ENCODE data around the gene RNU1-2.
"Not testable (repeated sequence)": the region's sequence is repeated elsewhere in the genome, so short reads cannot be mapped to it uniquely, and the experiment has no call there.

The RNU1-2 gene

GRCh38 chr1:16927256-16927655, 31.5 kb downstream of the RNU1-2 start:
- no peak for DNase-seq

DNA sequence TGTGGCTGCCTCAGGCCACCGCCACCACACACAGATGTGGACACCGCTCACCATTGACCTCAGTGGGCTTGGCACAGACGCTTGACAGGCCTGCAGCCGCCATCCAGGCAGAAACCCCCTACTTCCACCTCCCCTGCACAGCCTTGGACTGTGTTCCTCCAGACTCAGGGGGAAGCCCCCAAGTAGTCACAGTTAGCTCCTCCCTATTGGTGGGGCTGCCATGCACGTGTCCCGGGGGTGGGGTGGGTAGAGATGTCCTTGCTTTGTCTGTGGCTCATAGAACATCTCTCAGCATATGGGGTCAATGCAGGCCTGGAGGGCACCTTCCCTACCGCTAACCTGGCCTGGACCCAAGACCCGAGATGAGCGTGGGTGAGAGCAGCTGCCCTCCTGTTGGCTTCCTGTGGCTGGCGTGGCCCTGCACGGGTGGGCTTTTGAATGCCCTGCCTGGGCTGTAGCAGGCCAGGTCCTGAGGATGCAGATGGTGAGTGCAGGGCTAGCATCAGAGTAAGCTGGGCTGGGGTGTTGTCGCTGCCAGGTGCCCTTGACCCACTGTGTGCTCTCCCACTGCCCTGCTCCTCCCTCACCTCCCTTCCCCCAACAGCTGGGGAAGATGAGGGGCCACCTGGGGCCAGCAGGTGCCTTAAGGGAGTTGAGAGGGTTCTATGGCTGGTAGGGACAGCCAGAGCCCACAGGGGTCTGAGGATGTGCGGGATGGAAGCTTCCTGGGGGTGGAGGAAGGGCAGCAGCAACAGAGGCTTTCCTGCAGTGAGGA, 32.1 kb downstream of the RNU1-2 start:
- no peak for DNase-seq

DNA sequence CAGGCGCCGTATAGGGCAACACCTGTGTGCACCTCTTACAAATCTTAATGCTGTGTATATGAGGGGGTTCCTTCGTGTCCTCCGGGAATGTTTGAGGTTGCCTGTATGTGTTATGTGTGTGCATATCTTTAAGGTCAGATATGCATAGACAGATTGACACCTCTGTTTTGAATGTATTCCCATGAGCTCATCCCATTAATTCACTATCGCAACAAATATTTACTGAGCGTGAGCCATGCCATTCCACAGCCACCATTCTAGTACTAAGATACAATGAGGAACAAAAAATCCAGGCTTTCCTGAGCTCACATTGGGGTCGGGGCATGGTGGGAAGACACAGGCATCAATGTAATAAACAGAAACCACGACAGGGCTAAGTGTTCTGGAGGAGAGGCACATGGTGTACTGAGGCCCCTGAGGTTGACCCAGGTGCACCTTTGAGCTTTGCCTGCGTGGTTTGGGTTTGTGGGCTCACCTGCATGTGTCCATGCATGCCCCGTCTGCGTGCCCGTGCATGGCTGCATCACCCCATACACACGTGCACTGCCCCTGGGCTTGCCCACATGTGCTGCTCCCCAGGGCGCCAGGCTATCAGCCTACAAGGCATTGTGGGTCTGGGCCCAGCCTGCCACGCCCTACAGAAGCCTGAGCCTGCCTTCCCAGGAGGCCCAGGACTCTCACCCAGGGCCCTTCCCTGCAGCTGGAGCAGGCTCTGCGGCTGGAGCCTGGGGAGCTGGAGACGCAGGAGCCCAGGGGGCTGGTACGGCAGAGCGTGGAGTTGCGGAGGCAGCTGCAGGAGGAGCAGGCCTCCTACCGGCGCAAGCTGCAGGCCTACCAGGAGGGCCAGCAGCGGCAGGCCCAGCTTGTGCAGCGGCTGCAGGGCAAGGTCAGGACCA, 33.6 kb downstream of the RNU1-2 start:
- not testable (repeated sequence) for DNase-seq

- DNase-seq, result not testable (repeated sequence)
Observed at GRCh38 chr1:16931206-16931934, 35.6 kb downstream of the RNU1-2 start.

- not testable (repeated sequence) for DNase-seq
Observed at GRCh38 chr1:16933945-16934344, 38.2 kb downstream of the RNU1-2 start.

GRCh38 chr1:16936580-16936979, 40.8 kb downstream of the RNU1-2 start:
- not testable (repeated sequence) for DNase-seq

DNA sequence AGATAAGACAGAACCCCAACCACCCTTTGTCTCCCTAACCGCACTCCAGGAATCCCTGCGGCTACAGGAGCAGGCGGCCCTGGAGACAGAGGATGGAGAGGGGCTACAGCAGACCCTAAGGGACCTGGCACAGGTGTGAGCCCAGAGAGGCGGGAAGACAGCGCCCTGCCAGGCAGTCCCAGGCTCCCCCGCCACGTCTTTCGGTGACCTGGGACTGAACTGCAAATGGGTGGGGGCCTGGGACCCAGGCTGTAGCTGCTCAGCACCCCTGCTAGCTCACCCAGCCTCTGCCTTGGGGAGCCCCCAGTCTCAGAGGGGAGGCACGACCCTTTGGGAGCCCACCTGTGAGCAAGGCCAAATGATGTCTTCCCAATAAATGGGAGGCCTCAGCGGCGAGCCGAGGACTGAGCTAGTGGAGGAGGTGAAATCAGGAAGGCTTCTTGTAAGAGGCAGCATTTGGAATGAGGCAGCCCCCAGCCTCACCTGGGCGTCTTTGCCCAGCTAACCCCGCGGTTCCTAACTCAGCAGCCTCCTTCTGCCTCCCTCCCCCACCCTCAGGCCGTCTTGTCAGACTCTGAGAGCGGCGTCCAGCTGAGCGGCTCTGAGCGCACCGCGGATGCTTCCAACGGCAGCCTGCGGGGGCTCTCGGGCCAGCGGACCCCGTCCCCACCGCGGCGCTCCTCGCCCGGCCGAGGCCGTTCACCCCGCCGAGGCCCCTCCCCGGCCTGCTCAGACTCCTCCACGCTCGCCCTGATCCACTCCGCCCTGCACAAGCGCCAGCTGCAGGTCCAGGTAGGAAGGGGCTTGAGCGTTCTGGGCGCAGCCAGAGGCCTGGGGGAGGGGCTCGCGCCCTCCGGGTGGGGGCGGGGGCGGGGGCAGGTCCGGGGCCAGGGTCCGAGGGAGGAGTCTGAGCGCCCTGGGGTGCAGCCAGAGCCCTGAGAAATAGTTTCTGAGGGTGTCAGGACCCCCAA, 42.9 kb downstream of the RNU1-2 start:
- no peak for DNase-seq

- not testable (repeated sequence) for DNase-seq
Observed at GRCh38 chr1:16939386-16940180, 43.8 kb downstream of the RNU1-2 start.

GRCh38 chr1:16944038-16944437, 48.3 kb downstream of the RNU1-2 start:
- DNase-seq, result no peak

GRCh38 chr1:16945512-16945911, 49.7 kb downstream of the RNU1-2 start:
- DNase-seq, result not testable (repeated sequence)

Data from MV-4-11 (cell line).